ENCODE data around the gene LRRC1.

LRRC1 gene

DNA sequence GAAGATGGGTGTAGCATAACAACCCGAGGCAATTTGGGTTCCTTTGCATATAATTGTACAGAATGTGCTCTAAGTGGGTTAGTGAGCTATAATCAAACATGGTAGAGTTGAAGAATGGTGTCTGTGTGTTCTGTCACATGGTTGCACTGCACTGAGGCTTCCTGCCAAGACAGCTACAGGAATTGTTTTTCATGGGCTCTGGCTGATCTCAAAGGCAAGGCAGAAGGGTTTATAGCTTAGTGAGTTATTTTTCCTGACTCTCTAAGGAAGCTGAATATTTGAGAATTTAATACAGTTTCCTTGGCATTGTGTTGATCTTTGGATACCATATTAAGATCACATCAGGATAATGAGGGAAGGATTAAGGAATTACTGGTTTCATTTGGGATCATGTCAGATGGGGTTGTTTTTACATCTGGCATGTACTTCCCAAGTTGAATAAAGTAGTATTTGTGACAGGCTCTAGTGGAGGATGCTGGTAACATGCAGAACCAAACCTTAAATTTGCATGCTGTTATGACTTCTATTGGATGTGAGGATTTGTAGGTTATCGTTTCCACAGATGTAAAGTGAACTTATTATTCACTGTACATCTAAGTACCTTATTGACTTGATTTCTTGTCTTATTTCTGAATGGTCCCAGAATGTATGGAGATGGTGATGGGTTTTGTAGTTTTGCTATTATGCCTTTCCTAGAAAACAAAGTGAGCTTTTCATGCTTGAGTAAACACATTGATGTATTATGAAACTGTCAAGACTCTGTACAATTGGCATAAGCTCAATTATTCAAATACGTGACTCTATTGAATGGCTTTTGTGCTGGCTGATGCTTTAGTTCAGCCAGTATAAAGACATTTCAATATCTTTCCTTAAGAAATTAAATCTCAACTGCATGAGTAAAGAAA is 43.3 kb downstream of the LRRC1 start:
- TF ChIP-seq GATA2 (IDR thresholded peaks at IDR 0.05; ENCODE audit: low read depth, low read length) = no peak
- TF ChIP-seq GATA3 (IDR thresholded peaks at IDR 0.05; ENCODE audit: low read depth, low read length) = no peak

- TF ChIP-seq GATA2 (IDR thresholded peaks at IDR 0.05; ENCODE audit: low read depth, low read length) = no peak
- TF ChIP-seq GATA3 (IDR thresholded peaks at IDR 0.05; ENCODE audit: low read depth, low read length) = no peak
Measured at GRCh38 chr6:53840027-53840426, 45.2 kb downstream of the LRRC1 start.

DNA sequence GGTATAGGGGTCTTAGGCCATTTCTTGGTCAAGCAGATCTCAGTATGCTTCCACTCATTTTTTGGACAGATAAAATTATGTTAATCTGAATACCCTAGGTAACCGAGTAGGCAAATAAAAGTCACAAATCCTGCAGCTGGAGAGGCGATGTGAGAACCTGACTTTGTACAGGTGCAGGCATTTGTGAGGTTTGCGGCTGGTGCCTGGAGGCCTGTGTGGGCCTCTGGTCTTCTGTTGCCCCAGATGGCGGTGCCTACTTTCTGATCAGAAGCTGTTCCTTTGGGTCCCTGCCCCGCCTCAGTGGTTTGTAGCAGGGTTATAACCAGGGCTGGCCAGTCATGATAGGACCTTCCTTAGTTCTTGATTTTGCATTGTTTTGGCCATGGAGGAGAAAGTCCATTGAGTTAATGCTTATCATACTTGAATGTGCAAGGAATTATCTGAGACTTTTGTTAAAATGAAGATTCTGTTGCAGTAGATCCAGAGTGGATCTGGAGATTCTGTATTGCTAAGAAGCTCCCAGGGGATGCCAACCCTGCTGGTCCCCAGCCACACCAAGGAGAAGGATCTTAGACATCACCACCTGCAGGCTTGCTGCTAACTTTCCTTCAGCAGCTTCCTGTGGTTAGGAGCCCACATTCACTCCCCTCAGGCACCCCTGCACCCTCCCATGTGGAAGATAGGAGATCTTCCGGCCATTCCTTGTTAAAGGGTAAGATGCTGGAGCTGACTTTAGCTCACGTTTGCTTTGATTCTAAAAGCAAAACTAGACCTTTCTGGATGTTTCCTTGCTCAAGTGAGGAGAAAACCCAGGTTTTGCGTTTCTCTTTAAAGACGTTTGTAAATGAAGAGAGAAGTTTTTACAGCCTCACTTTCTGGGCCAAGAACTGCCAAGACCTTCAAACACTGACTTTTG is 50.7 kb downstream of the LRRC1 start:
- TF ChIP-seq GATA3 (IDR thresholded peaks at IDR 0.05; ENCODE audit: low read depth, low read length) = no peak

DNA sequence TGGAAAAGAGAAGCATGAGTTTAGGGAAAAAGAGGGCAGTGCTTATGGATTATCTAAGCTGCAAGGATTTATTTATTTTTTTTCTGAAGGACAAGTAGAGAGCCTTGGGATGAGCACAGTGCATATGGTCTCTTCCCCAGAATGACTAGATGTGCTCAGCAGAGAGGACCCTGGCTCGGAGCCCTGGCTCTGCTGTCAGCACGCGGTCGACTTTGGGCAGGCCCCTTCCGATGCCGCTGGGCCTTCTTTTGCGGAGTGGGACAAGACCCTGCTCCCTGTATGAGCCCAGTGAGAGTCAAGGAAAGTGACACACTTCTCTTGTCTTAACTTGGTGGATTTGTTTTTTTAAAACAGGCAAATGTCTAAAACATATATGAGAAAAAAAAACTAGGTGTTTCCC is 51.4 kb downstream of the LRRC1 start:
- TF ChIP-seq GATA3 (IDR thresholded peaks at IDR 0.05; ENCODE audit: low read depth, low read length) (no peak), GATA2 (IDR thresholded peaks at IDR 0.05; ENCODE audit: low read depth, low read length) (no peak)

DNA sequence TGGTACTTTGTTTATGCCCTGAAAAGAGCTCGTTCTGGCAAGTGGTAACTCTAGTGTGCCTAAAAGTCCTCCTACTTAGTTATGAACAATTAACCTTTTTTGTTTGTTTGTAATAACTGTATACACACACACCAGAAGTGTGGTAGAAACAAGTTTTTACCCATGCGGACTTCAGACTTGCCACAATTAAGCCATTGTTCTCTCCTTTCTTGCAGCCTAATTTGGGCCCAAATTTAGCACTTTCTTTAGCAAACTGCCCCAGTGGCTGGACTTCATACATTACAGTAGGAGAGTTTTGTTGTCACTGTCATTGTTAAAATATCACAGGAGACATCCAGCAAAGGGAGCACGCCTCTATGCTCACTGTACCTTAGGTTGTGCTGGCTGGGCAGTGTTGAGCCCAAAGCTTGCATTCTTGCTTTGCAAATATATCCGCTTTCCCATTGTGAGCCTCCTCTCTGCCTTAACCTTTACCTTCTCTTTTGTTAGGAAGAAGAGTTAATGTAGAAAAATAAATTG is 53.0 kb downstream of the LRRC1 start:
- no peak for TF ChIP-seq GATA3 (IDR thresholded peaks at IDR 0.05; ENCODE audit: low read depth, low read length)
- no peak for TF ChIP-seq GATA2 (IDR thresholded peaks at IDR 0.05; ENCODE audit: low read depth, low read length)

DNA sequence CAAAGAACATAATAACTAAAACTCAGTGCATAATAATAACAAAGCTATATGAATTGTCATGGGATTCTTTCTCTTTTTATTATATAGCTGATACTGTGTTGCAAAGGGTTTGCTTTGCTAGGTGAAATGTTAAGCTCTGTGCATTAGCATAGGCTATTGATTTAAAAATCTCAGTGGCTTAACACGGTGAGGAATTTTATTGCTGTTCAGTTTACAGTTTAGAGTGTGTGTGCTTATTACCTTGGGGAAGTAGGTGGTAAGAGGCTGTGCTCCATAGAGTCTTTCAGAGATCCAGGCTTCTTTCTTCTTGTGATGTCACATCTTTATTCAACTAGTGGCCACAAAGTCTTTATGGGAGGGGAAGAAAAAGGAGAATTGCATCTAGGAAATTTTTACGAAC is 55.7 kb downstream of the LRRC1 start:
- TF ChIP-seq GATA2 (IDR thresholded peaks at IDR 0.05; ENCODE audit: low read depth, low read length) (no peak), GATA3 (IDR thresholded peaks at IDR 0.05; ENCODE audit: low read depth, low read length) (no peak)

DNA sequence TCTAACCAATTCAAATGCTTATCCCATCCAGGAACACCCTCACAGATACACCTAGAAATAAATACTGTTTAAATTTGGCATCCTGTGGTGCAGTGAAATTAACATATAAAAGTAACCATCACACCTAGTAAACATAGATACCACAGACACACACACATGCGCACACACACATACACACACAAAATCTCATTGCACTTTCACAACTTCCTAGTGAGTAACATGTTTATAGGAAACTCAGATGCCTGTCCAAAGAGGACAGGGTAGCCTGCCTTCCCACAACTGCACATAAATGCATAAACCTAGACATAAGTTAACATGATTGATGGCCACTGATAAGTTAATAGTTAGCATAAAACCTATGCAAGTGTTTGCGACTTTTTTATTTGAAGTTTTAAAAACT is 56.8 kb downstream of the LRRC1 start:
- no peak for TF ChIP-seq GATA3 (IDR thresholded peaks at IDR 0.05; ENCODE audit: low read depth, low read length)
- TF ChIP-seq GATA2 (IDR thresholded peaks at IDR 0.05; ENCODE audit: low read depth, low read length) = no peak

GRCh38 chr6:53852805-53853204 is 58.0 kb downstream of the LRRC1 start:
- TF ChIP-seq GATA3 (IDR thresholded peaks at IDR 0.05; ENCODE audit: low read depth, low read length) = no peak
- TF ChIP-seq GATA2 (IDR thresholded peaks at IDR 0.05; ENCODE audit: low read depth, low read length) = no peak

DNA sequence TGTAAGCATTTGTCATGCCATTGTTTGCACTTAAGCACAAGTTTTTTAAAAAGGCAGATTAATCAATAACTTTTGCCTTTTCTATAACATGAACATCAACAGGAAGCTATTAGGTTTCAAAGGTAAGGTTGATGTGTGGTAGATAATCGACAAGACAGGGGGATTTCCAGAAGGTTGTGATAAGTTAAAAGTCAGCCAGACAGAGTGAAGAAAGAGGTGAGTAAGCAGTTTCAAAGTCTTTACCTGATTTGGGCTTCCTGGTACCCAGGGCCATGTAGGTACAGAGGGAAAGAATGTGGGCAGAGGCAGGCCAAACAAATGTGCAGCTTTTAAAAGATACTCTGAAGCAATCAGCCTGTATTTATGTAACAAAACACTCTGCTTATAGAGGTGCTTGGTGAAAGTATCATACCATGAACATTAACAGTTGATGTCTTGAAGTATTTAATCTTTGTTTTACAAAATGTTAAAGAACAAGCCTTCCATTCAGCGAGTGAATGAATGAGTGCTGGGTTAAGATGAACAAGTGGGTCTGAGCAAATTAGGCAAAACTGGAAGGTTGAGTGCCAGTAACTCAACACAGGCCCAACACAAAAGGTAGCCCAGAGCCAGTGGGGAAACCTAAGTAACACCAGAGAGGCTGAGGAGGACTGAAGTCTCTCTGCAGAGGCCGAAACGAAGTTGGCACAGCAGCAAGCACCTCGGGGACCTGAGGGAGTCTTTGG is 60.2 kb downstream of the LRRC1 start:
- no peak for TF ChIP-seq GATA3 (IDR thresholded peaks at IDR 0.05; ENCODE audit: low read depth, low read length)
- TF ChIP-seq GATA2 (IDR thresholded peaks at IDR 0.05; ENCODE audit: low read depth, low read length) = no peak

GRCh38 chr6:53855940-53856339 is 61.1 kb downstream of the LRRC1 start:
- TF ChIP-seq GATA2 (IDR thresholded peaks at IDR 0.05; ENCODE audit: low read depth, low read length) (no peak), GATA3 (IDR thresholded peaks at IDR 0.05; ENCODE audit: low read depth, low read length) (no peak)

DNA sequence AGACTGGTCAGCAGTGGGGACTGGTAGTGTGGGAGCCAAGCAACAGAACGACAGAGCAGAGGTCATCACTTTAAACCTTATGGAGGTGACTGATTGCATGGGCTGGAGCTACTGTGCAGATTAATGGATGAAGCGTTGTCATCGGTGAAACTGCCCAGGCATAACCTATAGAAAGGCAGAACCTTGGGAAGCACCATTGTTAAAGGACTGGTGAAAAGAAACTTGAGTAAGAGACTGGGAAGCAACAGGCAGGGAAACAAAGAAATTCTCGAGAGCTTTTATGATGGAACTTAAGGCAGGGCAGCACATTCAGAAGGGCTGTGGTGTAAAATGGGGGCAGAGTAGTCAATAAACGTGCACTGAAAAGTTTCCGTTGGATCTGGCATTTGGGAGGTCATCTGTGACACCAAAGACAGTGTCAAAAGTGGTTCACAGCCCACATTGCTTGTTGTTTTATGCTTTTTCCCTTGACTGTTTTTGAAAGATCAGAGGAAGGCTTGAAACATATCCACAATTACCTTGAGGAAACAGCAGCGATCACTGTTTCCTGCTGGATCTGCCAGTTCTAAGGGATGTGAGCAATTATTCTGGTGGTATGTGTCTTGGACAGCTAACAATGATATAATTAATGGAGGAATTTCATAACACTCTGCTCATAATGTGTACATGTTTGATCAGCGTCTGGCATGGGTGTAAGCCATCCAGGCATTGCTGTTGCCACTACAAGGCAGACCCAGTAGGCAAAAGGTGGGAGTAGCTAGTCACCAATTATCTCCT is 62.7 kb downstream of the LRRC1 start:
- TF ChIP-seq GATA2 (IDR thresholded peaks at IDR 0.05; ENCODE audit: low read depth, low read length) (no peak), GATA3 (IDR thresholded peaks at IDR 0.05; ENCODE audit: low read depth, low read length) (no peak)

DNA sequence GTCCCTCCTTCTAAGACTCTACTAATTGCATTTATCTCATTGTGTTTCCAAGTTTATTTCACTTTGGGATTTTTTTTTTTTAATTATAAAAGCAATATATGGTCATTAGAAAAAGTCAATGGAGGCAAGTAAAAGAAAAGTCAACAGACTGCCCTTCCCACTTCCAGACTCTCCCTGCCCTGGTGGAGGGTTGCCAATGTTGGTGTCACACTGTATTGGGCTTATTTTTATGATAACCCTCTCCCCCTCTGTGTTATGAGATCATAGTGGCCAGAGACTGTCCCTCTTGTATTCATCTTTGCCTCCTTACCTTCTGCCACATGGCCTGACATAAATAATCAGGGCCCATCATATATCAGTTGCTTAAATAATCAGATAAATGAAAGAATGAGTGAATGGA is 63.4 kb downstream of the LRRC1 start:
- TF ChIP-seq GATA3 (IDR thresholded peaks at IDR 0.05; ENCODE audit: low read depth, low read length) = no peak
- TF ChIP-seq GATA2 (IDR thresholded peaks at IDR 0.05; ENCODE audit: low read depth, low read length) = no peak

- TF ChIP-seq GATA3 (IDR thresholded peaks at IDR 0.05; ENCODE audit: low read depth, low read length) (no peak), GATA2 (IDR thresholded peaks at IDR 0.05; ENCODE audit: low read depth, low read length) (no peak)
Measured at GRCh38 chr6:53858913-53859312, 64.1 kb downstream of the LRRC1 start.
